GM12865 (cell line): ENCODE measurements around the gene GALNT17.

Experiments
- DNase-seq: peaks from one replicate; pipeline ENCODE4 v3.0.0; 2010; ENCODE audit warnings: low read depth
- H3K4me3 ChIP-seq: 2 replicates; pipeline ENCODE4 v1.5.1; 2011; ENCODE audit warnings: mild to moderate bottlenecking, low read depth, low read length, control low read depth
- CTCF ChIP-seq: IDR thresholded peaks from 2 replicates; pipeline ENCODE4 v1.5.1; 2011; ENCODE audit warnings: low read length, control low read depth, low read depth, inconsistent platforms; ENCODE audit not compliant: insufficient read depth; ENCODE audit errors: missing control alignments

GALNT17 gene

DNA sequence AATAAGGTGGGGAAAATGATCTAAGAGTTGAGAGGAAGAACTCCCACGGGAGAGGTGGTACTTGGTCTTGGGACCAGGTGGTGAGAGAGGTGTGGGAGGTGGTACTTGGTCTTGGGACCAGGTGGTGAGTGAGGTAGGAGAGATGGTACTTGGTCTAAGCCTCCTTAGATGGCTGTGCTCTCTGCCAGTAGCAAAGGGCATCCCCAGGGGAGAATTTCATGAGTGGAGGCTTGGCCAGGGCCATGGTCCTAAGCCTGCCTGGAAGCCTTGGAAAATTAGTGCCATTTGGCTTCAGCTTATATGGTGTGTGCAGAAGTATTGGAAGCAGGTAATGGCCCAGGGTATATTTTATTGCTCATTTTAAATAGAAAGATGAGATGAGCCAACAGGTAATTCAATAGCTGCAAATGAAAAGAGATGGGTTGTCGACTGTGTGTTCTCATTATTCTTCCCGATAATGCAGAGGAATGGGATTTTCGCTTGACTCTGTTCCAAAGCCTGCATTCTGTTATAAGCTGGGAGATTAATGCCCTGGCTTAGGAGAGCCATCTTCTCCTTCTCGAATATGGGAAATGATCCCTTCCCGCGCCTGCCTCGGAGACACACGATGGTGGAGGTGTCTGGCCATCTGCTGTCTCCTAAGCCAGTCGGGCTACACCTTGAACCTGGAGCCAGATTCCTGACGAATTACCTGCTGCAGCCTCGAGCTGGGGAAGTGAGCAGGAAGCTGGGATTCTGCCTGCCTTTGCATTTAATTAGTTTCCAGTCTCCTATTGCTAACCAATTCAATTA is 287.8 kb downstream of the GALNT17 start:
- H3K4me3 ChIP-seq = no peak overlapping the region
- no peak for TF ChIP-seq CTCF
- no peak for DNase-seq

DNA sequence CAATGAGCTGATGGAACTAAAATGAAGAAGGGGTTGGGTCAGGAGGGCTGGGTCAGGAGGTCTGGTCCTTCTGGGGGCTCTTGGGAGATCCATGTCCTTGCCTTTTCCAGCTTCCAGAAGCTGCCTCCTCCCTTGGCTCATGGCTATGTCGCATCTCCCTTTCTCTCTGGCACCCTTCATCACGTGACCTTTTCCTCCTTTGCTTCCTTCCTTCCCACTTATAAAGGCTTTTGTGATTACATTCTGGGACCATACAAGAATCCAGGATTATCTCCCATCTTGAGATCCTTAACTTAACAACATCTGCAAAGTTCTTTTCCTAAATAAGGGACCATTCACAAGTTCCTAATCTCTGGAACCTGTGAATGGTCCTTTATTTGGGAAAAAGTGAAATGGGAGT is 290.2 kb downstream of the GALNT17 start:
- TF ChIP-seq CTCF = no peak
- no peak for DNase-seq
- H3K4me3 ChIP-seq = no peak overlapping the region

GRCh38 chr7:71424166-71425035 is 292.5 kb downstream of the GALNT17 start:
- TF ChIP-seq CTCF = no peak
- no peak for DNase-seq
- no peak overlapping the region for H3K4me3 ChIP-seq

DNA sequence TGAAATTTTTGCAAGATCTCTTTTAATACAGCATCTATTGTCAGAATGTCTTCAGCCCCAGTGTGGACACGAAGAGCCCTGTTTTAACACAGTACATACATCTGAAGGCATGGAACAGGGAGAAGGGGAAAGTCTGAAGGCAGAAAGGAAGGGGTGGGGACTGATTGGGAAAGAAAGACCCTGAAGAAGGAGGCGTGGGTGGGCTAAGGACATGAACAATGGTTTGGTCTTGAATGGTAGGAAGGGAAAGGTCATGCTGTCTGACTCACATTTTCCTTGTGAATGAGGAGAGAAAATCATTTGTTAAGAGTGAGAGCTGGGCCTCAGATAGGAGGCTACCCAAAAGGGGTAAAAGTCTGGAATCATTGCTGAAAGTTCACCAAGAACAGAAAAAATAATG is 297.1 kb downstream of the GALNT17 start:
- no peak for TF ChIP-seq CTCF
- DNase-seq = no peak

DNA sequence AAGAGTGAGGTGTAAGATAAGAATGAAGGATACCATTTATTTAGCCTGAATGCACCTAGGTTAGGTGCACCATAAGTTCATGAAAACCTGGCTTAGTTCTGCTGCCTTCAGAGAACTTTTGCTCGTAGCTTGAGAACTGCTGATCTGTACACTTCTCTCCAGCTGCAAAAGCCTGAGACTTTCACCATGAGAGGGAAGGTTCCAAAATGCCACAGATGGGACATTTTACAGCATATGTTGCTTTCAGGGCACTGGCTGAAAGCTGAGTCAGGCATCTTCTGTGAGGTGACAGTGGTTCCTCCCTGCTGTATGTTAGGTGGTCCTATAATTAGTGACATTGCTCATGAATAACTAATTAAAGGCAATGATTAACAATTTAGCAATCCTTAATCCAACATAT is 298.3 kb downstream of the GALNT17 start:
- no peak for TF ChIP-seq CTCF
- no peak overlapping the region for H3K4me3 ChIP-seq
- no peak for DNase-seq

More for the DNA sequence above, 297.1 kb downstream of the GALNT17 start:
- no peak overlapping the region for H3K4me3 ChIP-seq

DNA sequence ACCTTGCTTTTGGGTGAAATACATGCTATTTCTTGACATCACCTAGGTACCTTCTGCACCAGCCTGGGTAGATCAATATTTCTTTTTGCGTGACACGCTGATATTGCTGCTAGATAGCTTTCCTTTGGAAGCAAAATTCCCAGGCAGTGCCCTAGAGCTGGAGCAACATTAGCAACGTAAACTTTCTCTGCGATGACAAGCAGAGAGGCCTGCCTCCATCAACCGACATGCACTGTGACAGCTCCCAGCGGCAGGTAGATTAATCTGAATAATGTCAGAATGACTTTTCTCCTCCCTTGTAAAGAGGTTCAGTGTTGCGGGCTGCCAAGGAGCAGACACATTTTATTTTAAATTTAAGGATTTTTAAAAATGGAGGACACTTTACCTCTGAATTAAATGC is 307.4 kb downstream of the GALNT17 start:
- no peak for DNase-seq
- TF ChIP-seq CTCF = no peak
- H3K4me3 ChIP-seq = no peak overlapping the region
